RWPE2 (cell line): Measurements from ENCODE around the gene MRPL24.

Experiments used
- ATAC-seq: fragments of 200-7000 bp; cut with Tn5 transposase; 3 replicates; pipeline ENCODE4 v1.9.1; 2021; ENCODE audit warnings: low read depth
- DNase-seq: peaks from one replicate; pipeline ENCODE4 v3.0.0-alpha.2; 2020; ENCODE audit warnings: low spot score
- H3K27ac ChIP-seq: fragments of 450-650 bp; 2 replicates; pipeline ENCODE4 v1.5.1; 2017; ENCODE audit warnings: mild to moderate bottlenecking; ENCODE audit not compliant: poor library complexity, severe bottlenecking
- H3K27me3 ChIP-seq: fragments of 250-450 bp; sonication (Bioruptor Pico); 2 replicates; pipeline ENCODE4 v1.5.1; 2021; ENCODE audit warnings: mild to moderate bottlenecking, moderate library complexity; ENCODE audit not compliant: insufficient read depth, poor library complexity, severe bottlenecking
- H3K36me3 ChIP-seq: fragments of 250-450 bp; sonication (Bioruptor Pico); 2 replicates; pipeline ENCODE4 v1.5.1; 2020; ENCODE audit warnings: low read depth, mild to moderate bottlenecking, moderate library complexity
- H3K4me1 ChIP-seq: fragments of 250-450 bp; sonication (Bioruptor Pico); 2 replicates; pipeline ENCODE4 v1.5.1; 2021; ENCODE audit warnings: mild to moderate bottlenecking, moderate library complexity; ENCODE audit not compliant: insufficient read depth, poor library complexity, severe bottlenecking
- H3K4me3 ChIP-seq: fragments of 250-450 bp; sonication (Bioruptor Pico); 2 replicates; pipeline ENCODE4 v1.5.1; 2021; ENCODE audit warnings: mild to moderate bottlenecking, moderate library complexity; ENCODE audit not compliant: severe bottlenecking
- H3K9me3 ChIP-seq: fragments of 250-450 bp; sonication (Bioruptor Pico); 2 replicates; pipeline ENCODE4 v1.5.1; 2021; ENCODE audit warnings: mild to moderate bottlenecking, moderate library complexity; ENCODE audit not compliant: severe bottlenecking
- TF ChIP-seq, protein P1 (sequence below): fragments of 450-650 bp; IDR thresholded peaks from one replicate; pipeline ENCODE4 v1.5.1; 2017; ENCODE audit warnings: mild to moderate bottlenecking, moderate library complexity; ENCODE audit not compliant: poor library complexity, severe bottlenecking

The MRPL24 gene

DNA sequence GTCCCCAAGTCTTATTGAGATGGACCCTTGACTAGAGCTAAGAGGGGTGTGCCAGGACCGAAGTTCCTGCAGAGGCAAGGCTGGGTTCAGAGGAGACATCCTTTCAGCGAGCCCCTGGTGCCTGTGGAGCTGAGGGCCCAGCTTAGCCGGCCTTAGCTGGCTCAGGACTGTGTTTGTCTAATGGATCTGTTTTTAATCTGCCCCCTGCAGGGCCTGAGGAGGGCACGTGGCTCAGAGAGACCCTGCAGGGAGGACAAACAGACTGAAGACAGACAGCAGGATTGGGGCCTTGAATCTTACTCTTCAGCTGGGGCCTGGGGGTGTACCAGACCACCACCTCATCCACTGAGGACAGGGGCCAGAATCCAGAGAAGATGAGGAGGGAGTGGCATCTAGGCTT is 37.1 kb downstream of the MRPL24 start:
- H3K36me3 ChIP-seq = no peaks in the 10 kb centered on the region
- DNase-seq (no peak), ATAC-seq (no peak)
- H3K9me3 ChIP-seq = no peaks in the 10 kb centered on the region
- H3K4me1 ChIP-seq = peaks cover 30% of the 10 kb centered on the region
- no peak overlapping the region for H3K27ac ChIP-seq
- TF ChIP-seq, protein P1, sequence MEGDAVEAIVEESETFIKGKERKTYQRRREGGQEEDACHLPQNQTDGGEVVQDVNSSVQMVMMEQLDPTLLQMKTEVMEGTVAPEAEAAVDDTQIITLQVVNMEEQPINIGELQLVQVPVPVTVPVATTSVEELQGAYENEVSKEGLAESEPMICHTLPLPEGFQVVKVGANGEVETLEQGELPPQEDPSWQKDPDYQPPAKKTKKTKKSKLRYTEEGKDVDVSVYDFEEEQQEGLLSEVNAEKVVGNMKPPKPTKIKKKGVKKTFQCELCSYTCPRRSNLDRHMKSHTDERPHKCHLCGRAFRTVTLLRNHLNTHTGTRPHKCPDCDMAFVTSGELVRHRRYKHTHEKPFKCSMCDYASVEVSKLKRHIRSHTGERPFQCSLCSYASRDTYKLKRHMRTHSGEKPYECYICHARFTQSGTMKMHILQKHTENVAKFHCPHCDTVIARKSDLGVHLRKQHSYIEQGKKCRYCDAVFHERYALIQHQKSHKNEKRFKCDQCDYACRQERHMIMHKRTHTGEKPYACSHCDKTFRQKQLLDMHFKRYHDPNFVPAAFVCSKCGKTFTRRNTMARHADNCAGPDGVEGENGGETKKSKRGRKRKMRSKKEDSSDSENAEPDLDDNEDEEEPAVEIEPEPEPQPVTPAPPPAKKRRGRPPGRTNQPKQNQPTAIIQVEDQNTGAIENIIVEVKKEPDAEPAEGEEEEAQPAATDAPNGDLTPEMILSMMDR = no peak
- no peaks in the 10 kb centered on the region for H3K27me3 ChIP-seq
- no peak overlapping the region for H3K4me3 ChIP-seq

DNA sequence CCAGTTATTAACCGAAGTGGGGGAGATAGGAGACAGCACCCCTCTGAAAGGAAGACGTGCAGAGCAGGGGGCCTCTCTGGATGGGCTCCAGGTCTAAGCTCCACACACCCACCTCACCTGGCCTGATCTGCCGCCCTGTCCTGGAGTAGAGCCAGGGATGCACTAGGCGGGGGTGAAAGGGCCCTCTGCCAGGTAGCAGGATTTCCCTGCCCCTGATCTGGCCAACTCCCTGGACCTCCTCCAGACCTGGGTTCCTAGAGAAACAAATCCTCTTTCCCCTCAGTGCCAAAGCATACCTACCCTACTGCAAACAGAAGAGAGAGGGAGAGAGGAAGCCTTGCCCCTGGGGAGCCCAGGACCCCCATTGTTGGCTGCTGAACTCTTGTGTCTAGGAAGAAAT is 37.6 kb downstream of the MRPL24 start:
- DNase-seq (no peak), ATAC-seq (no peak)
- TF ChIP-seq, protein P1 = no peak
- Histone ChIP-seq H3K4me3 (no peak overlapping the region), H3K4me1 (peaks cover 30% of the 10 kb centered on the region), H3K9me3 (no peaks in the 10 kb centered on the region), H3K36me3 (no peaks in the 10 kb centered on the region), H3K27me3 (no peaks in the 10 kb centered on the region), H3K27ac (no peak overlapping the region)

DNA sequence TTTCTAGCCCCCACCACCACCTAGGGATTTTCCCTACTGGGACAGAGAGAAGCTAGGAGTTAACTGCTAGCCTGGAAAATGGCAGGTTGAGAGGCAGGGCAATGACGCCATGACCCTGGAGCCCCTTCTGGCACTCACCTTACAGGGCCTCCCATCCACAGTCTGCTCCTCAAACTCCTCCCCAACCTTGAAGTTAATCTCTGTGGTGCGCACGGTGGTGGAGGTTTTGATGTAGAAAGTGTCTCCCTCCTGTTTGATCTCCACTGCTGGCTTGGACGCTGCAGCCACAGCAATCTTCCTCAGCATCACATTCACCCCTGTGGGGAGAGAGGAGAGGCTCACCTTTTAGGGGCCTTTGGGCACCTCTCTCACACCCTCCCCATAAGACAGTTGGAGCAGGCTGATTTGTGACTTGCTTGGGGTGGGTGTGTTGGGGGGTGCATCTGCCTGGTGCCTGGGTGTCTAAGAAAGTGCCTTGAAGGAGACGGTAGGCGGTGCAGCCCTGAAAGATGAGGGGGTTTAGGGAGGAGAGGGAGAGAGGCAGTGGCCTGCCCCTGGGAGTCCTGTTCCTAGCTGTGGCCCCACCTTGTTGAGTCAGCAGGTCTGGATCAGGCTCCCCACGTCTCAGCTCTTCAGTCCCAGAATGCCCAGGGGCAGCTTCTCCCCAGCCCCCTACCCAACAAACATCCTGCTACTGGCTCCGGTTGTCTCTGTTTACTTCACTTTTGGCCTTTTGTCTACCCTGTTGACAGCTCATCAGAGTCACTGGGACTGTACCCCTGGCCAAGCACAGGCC is 40.0 kb downstream of the MRPL24 start:
- Histone ChIP-seq H3K36me3 (no peaks in the 10 kb centered on the region), H3K4me3 (no peak overlapping the region), H3K9me3 (no peaks in the 10 kb centered on the region), H3K27me3 (no peaks in the 10 kb centered on the region), H3K4me1 (peaks cover 23% of the 10 kb centered on the region), H3K27ac (no peak overlapping the region)
- ATAC-seq (no peak), DNase-seq (no peak)
- TF ChIP-seq, protein P1 = no peak

DNA sequence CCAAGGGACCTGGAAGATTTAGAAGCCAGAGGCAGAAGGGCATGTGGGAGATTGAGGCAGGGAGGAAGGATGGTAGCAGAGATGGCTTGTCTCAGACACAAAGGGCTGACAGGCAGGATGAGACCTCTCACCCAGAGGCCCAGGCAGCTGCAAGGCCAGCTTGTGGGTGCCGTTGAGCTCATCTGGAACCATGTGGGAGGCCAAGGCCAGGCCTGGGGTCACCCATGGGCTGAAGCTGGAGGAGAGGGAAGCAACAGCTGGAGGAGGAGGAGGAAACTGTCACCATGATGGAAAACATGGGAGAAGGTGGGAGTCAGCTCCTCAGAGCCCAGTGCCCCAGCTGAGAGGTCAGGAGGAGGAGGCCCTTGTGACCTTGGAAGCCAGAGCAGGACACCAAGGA is 41.9 kb downstream of the MRPL24 start:
- DNase-seq = no peak
- TF ChIP-seq, protein P1 = no peak
- ATAC-seq = no peak
- Histone ChIP-seq H3K9me3 (no peaks in the 10 kb centered on the region), H3K4me3 (no peak overlapping the region), H3K27ac (no peak overlapping the region), H3K36me3 (no peaks in the 10 kb centered on the region), H3K4me1 (peaks cover 13% of the 10 kb centered on the region), H3K27me3 (no peaks in the 10 kb centered on the region)

DNA sequence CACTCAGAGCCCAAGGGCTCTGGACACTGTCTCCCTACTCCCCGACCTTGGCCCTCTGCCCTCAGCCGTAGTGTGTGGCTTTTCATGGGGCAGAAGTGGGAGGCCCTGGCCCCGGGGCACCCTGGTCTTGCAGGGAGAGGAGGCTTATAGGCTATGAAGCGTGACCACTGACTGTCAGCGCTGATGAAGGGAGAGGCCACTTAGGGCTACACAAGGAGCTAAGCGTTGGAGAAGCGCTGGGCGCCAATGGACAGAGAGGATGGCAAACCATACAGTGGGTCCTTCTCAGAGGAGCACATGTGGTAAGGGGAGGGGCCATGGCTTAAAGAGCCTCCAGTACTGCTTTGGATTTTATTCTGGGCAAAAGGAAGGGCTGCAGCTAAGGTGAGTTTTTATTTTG is 43.4 kb downstream of the MRPL24 start:
- ATAC-seq (no peak), DNase-seq (no peak)
- no peak overlapping the region for H3K4me3 ChIP-seq
- no peaks in the 10 kb centered on the region for H3K36me3 ChIP-seq
- H3K4me1 ChIP-seq = peaks cover 19% of the 10 kb centered on the region
- H3K9me3 ChIP-seq = no peaks in the 10 kb centered on the region
- no peak overlapping the region for H3K27ac ChIP-seq
- no peaks in the 10 kb centered on the region for H3K27me3 ChIP-seq
- TF ChIP-seq, protein P1 = no peak
